HG03442 (cell line): Measurements from ENCODE around the gene VOPP1.
A peak's percentile ranks its signal among the peaks of the same experiment; 100 is the strongest.

Source experiments
- ATAC-seq: cut with Tn5 transposase; IDR thresholded peaks from one replicate; pipeline ENCODE4 v1.9.1; 2021; ENCODE audit warnings: mild to moderate bottlenecking, moderate library complexity; ENCODE audit not compliant: unreplicated experiment

The VOPP1 gene

DNA sequence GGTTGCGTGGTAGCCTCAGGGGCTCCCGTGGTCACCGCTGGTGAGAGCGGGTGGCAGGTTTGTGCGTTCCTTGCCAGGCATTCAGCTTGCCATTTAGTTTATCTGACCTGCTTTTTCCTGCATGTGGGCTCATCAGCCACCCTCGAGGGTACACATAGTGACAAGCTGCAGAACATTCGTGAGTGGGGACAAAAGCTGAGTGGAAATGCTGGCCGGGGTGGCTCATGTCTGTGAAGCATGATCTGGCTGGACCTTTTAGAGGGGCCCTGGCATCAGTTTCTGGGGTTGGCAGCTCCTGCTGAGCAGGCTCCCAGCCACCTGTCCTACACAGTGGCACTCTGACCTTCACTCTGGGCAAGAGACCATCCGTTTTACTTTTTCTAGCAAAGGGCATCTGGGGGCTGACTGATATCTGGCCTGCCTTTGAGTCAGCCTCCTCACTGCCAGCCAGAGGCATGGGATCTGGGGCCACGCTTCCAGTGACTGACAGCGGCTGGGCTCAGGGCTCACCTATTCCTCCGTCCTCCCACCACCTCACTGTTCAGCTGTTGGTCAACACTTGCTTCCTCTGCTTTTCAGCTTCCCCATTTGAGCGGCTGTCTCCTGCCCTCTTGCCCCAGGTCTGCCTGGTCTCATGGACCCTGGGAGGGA lies 132.1 kb downstream of the VOPP1 start:
- ATAC-seq, result no peak

DNA sequence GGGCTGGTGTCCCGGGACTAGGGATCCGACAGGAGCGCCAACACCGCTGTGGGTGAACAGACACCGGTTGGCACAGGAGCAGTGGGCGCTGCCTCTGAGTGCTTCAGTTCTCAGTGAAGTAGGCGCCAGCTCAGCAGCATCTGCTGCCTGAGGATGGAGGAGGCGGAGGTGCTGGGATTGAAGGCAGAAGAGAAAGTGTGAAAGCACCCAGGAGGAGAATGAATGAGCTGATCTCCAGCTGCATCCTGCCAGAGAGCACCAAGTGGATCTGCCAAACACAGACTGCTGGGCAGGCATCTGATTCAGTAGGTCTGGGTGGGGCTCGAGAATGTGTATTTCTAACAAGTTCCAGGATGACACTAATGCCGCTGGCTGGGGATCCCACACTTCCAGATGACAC lies 132.7 kb downstream of the VOPP1 start:
- ATAC-seq, result no peak

DNA sequence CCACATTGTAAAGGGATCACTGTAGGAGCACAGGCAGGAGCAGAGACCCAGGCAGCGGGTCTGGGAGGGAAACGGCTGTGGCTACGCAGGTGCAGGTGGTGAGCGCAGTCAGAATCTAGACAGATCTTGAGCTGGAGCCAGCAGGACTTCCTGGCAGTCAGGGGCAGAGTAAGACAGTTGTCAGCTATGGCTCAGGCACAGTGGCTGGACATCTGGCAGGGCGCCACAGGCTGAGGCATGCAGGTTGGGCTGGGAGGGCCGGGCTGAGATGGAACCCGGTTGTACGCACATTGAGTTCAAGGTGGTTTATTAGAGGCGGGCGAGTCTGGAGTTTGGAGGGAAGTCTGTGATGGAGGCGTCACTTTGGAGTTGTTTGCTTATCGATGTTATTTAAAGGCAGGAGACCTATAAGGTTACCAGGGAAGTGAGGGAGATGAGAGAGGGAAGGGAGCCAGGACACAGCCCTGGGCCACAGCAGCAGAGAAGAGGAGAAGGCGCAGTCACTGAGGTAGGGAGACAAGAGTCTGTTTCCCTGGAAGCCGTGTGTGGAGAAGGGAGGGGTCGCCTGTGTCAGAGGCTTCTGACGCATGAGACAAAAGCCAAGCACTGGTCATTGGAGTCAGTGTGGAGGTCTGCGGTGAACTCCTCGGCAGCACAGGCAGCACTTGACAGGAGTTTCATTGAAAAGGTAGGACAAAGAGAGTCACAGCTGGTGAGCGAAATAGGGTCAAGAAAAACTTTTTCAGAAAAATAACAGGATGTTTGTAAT lies 133.4 kb downstream of the VOPP1 start:
- no peak for ATAC-seq

DNA sequence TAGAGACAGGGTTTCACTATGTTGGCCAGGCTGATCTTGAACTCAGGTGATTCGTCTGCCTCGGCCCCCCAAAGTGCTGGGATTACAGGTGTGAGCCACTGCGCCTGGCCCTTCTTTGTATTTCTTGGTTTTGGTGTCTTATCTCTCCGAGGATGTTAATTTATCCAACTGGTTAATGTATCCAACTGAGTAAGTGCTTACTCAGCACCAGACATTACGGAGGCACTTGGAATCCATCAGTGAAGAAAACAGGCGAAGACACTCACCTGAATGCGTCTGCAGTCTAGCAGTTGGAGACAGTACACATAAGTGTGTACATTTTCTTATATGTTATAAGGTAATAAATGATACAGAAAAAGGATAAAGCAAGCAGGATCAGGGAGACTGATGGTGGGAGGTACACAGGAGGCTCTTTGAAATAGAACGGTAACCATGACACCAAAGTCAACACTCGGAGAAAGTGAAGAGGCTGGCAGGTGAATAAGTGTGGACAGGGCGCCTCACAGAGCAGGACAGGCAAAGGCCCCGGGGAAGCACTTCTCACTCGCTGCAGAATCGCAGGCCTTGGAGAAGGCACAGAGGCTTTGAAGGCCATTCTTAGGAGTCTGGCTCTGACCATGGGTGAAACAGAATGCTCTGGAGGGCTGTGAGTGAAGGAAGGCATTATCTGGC lies 134.1 kb downstream of the VOPP1 start:
- no peak for ATAC-seq

DNA sequence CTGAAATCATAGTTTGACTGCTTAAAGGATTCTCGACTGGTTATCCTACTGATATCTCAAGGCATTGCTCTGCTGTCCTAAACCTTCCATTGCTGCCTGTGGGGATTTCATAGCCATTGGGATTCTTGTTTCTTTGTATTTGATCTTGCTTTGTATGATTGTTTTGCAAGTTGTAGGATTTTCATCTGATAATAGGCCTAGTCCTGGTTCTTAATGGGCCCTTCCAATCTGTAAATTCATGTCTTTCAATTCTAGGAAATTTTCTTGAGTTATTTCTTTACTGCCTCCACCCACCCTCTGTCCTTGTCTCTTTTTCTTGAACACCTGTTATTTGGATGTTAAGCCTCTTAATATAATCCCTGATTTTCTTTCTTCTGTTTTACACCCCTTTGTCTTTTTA lies 134.9 kb downstream of the VOPP1 start:
- ATAC-seq, result no peak

GRCh38 chr7:55436457-55436856 lies 135.8 kb downstream of the VOPP1 start:
- no peak for ATAC-seq

- no peak for ATAC-seq
Observed at GRCh38 chr7:55435466-55435865, 136.8 kb downstream of the VOPP1 start.

DNA sequence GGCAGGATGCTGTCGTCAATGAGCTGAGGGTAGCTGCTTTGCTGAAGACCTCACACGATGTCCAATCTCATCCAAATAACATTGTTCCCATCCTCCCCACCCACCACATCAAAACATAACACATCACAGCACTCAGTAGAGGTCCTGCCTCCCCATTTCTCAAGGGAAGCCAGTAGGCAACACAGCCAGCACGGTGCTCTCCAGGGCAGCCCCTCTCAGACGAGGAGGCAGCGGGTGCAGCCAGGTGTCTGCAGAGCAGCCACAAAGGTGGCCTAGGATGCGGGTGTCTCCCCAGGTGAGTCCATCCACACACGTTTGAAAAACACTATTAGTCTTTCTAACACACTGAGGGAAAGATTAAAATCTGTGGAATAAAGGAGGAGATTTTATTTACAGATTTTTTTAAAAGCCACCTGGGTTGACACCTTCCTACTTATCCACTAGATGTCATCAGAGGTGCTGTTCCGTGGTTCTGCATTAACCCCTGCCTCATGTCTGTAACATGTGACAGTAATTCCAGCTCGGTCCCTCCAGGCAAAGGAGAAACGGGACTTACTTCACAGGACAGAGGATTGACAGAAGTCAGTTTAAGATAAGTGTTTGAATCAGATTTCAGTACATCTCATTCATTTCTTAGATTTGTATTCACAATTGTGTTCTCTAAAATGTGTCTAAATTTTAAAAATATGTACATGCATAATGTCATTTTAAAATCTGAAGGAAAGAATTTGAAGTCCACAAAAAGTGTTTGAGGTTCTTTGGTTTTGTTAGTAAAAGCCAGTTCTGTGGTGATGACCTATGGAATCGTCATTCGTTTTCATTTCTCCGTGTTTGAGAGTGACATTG lies 139.1 kb downstream of the VOPP1 start:
- peak; percentile 72 for ATAC-seq

GRCh38 chr7:55432506-55432905 lies 139.8 kb downstream of the VOPP1 start:
- no peak for ATAC-seq

GRCh38 chr7:55431898-55432297 lies 140.4 kb downstream of the VOPP1 start:
- no peak for ATAC-seq

DNA sequence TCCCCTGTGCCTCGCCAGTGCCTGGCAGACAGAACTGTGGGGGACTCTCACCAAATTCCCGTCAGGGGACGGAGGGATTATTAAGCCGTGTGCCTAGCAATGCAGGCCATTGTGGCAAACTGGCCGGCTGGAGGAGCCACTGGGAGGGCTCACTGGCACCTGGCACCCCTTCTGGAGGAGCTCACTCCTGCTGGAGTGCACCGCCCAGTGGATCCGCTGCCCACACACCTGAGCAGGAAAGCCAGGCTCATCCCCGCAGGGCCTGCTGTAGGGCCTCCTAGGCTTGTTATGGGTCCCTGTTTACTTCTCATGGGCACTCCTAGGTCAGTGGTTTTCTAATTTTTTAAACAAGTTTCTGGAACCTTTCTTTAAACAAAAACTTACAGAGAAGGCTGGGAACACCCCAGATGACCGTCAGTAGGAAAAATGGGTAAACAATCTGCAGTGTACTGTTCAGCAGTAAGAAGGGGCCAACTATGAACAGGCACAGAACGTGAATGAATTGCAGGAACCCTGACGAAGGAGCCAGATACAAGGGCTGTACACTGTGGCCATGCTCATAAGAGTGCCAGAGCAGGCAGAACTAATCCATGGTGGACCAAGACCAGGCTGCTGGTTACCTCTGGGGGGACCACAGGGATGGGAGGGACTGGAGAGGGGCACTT lies 142.3 kb downstream of the VOPP1 start:
- ATAC-seq, result no peak

- ATAC-seq, result no peak
Observed at GRCh38 chr7:55427800-55428199, 144.5 kb downstream of the VOPP1 start.

DNA sequence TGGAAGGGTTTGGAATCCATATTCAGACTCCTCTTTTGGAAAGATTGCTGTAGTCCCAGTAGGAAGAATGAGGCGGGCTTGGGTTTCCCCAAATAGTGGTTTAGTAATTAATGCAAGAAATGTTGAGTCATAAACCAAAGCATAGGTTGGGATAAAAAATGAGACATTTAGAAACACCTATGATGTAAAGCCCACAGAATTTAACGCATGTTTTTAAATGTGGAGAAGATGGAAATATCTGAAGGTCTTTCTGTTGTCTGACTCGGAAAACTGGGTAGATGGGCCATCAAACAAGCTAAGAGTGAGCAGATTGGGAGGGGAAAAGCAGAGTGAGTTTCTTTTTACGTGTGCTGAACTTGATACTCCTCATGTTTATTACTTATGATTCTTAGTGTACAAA lies 145.0 kb downstream of the VOPP1 start:
- ATAC-seq, result no peak

GRCh38 chr7:55426676-55427075 lies 145.6 kb downstream of the VOPP1 start:
- no peak for ATAC-seq

- ATAC-seq, result no peak
Observed at GRCh38 chr7:55425141-55425752, 147.1 kb downstream of the VOPP1 start.

DNA sequence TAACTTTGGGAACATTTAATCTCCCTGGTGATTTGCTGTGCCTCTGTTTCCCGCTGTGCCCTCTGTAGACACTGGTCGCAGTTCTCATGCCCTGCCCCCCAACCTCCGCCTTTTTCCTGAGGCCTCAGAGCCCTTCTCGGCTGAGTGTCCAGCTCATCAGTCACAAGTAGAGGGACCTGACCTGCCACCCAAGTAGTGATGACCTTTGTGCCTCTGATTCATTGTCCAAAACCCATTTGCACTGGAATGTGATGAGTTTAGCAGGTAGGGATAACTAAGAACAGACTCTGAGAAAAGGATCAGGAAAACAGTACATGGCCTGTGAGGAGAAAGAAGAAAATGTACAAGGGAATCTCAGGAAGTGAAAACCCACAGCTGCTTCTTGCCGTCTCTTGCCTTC lies 148.4 kb downstream of the VOPP1 start:
- ATAC-seq, result no peak

- ATAC-seq, result no peak
Observed at GRCh38 chr7:55423277-55423711, 149.0 kb downstream of the VOPP1 start.
